ENCODE measurements around the gene MUTYH.

DNA sequence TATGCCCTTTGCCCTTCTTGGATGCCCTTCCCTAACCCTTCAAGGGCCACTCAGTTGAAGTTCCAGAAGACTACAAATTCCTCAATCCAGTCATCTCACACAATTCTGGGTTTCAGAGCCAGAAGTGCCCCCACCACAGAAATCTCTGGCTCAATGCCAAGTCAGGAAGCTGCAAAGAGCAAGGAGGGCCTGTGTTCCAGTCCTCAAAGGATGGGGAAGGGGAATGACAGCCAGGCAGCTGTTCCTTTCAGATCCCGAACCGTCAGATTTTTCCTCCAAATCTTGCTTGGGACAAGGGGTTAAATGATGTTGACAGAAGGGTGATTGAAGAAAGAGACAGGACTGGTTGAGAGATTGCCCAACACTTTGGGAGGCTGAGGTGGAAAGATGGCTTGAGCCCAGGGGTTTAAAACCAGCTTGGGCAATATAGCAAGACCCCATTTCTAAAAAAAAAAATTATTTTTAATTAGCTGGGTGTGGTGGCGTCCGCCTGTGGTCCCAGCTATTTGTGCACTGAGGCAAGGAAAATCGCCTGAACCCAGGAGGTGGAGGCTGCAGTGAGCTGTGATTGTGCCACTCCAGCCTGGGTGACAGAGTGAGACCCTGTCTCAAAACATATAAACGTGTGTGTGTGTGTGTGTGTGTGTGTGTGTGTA lies 14.3 kb downstream of the MUTYH start:
- TF ChIP-seq, protein P1, sequence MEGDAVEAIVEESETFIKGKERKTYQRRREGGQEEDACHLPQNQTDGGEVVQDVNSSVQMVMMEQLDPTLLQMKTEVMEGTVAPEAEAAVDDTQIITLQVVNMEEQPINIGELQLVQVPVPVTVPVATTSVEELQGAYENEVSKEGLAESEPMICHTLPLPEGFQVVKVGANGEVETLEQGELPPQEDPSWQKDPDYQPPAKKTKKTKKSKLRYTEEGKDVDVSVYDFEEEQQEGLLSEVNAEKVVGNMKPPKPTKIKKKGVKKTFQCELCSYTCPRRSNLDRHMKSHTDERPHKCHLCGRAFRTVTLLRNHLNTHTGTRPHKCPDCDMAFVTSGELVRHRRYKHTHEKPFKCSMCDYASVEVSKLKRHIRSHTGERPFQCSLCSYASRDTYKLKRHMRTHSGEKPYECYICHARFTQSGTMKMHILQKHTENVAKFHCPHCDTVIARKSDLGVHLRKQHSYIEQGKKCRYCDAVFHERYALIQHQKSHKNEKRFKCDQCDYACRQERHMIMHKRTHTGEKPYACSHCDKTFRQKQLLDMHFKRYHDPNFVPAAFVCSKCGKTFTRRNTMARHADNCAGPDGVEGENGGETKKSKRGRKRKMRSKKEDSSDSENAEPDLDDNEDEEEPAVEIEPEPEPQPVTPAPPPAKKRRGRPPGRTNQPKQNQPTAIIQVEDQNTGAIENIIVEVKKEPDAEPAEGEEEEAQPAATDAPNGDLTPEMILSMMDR (IDR thresholded peaks at IDR 0.05 in 4 of 5, conservative IDR thresholded peaks at IDR 0.05 in 1 of 5) = no peak
- no peak for TF ChIP-seq POLR2A (IDR thresholded peaks at IDR 0.05)
